Smooth muscle cell (in vitro differentiated cells): ENCODE results near the gene BMAL1. TPM values are rescaled to one million over a fixed set of nuclear protein-coding genes. Genes with fewer than 3 reads are reported as not detected.

ENCODE experiments used
- DNase-seq: peaks from one replicate; lab custom pipeline; 2025; ENCODE audit not compliant: unreplicated experiment; lab: John Stamatoyannopoulos, UW
- H2AFZ ChIP-seq: fragments of 200-600 bp; sonication (generic); 2 replicates; pipeline ENCODE4 v1.6.0; 2016; ENCODE audit warnings: antibody characterized with exemption, low read depth, mild to moderate bottlenecking
- H3F3A ChIP-seq: fragments of 200-600 bp; sonication (generic); 2 replicates; pipeline ENCODE4 v1.6.0; 2017; ENCODE audit warnings: antibody characterized with exemption, low read depth
- H3K27ac ChIP-seq: fragments of 200-600 bp; sonication (generic); 2 replicates; pipeline ENCODE4 v1.5.1; 2016; ENCODE audit warnings: low read depth, mild to moderate bottlenecking
- H3K27me3 ChIP-seq: fragments of 200-600 bp; sonication (generic); 2 replicates; pipeline ENCODE4 v1.6.1; 2016; ENCODE audit warnings: low read depth, mild to moderate bottlenecking
- H3K36me3 ChIP-seq: fragments of 200-600 bp; sonication (generic); 2 replicates; pipeline ENCODE4 v1.5.1; 2016; ENCODE audit warnings: low read depth
- H3K4me1 ChIP-seq: fragments of 200-600 bp; sonication (generic); 2 replicates; pipeline ENCODE4 v1.5.1; 2016; ENCODE audit warnings: low read depth
- H3K4me2 ChIP-seq: fragments of 200-600 bp; sonication (generic); 2 replicates; pipeline ENCODE4 v1.6.0; 2016; ENCODE audit warnings: mild to moderate bottlenecking
- H3K4me3 ChIP-seq: fragments of 200-600 bp; sonication (generic); 2 replicates; pipeline ENCODE4 v1.5.1; 2016; ENCODE audit warnings: mild to moderate bottlenecking
- H3K79me2 ChIP-seq: fragments of 200-600 bp; sonication (generic); 2 replicates; pipeline ENCODE4 v1.6.0; 2016; ENCODE audit warnings: low read depth, mild to moderate bottlenecking
- H3K9ac ChIP-seq: fragments of 200-600 bp; sonication (generic); 2 replicates; pipeline ENCODE4 v1.6.0; 2016; ENCODE audit warnings: low read depth
- H3K9me3 ChIP-seq: fragments of 200-600 bp; sonication (generic); replicated peaks from 2 replicates; pipeline ENCODE4 v1.5.1; 2016; ENCODE audit warnings: low read depth
- H4K20me1 ChIP-seq: fragments of 200-600 bp; sonication (generic); 2 replicates; pipeline ENCODE4 v1.6.0; 2016; ENCODE audit warnings: low read depth
- WGBS: methylation state at CpG from one replicate; pipeline ENCODE4 v1.1.7; 2016; ENCODE audit warnings: low lambda C conversion rate; 5-methylcytosine and 5-hydroxymethylcytosine counted together
- polyA plus RNA-seq: library from polyadenylated mRNA; unstranded; fragments of >200 nt; fragmentation: Nextera tagmentation; extraction: Ambion mirVana; gene quantifications from 2 replicates; pipeline ENCODE4 v1.2.1, GENCODE V29; 2016
- total RNA-seq: library from RNA; depleted of rRNA; stranded (reverse); fragments of >200 nt; gene quantifications from 2 replicates; pipeline ENCODE4 v1.2.3, GENCODE V29; 2014
- TF ChIP-seq, protein P1 (sequence below): fragments of 200-600 bp; sonication (generic); IDR thresholded peaks from 2 replicates; pipeline ENCODE4 v1.5.1; 2017; ENCODE audit warnings: borderline replicate concordance, mild to moderate bottlenecking, antibody characterized with exemption; ENCODE audit not compliant: insufficient read depth, poor library complexity, severe bottlenecking

The BMAL1 gene
- total and polyA plus RNA-seq, 2 experiments from 2014 or later, result 9.9 to 24.5 TPM

DNA sequence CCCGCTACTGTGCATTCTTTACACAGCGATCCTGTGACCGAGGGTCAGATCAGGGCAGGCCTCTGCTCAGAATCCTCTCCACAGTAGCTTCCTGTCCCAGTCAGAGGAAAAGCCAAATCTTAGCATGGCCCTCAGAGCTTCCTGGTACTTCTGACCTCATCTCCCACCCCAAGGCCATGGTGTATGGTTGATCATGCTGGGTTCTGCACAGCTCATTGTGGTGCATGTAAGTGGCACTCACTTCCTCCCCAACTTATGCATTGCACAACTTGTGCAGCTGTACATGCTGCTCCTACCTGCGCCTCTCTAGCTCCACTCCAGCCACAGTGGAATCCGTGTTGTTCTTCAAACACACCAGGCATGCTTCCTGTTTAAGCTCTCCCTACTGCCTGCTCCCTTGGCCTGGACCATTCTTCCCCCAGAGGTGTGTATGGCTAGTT, 20.3 kb downstream of the BMAL1 start:
- 73% methylated on average over 5 of the region's 5 CpGs for WGBS
- H3K4me1 ChIP-seq, result no peaks in the 10 kb centered on the region
- no peak overlapping the region for H3K9ac ChIP-seq
- TF ChIP-seq, protein P1, sequence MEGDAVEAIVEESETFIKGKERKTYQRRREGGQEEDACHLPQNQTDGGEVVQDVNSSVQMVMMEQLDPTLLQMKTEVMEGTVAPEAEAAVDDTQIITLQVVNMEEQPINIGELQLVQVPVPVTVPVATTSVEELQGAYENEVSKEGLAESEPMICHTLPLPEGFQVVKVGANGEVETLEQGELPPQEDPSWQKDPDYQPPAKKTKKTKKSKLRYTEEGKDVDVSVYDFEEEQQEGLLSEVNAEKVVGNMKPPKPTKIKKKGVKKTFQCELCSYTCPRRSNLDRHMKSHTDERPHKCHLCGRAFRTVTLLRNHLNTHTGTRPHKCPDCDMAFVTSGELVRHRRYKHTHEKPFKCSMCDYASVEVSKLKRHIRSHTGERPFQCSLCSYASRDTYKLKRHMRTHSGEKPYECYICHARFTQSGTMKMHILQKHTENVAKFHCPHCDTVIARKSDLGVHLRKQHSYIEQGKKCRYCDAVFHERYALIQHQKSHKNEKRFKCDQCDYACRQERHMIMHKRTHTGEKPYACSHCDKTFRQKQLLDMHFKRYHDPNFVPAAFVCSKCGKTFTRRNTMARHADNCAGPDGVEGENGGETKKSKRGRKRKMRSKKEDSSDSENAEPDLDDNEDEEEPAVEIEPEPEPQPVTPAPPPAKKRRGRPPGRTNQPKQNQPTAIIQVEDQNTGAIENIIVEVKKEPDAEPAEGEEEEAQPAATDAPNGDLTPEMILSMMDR, result no peak
- no peaks in the 10 kb centered on the region for H3F3A ChIP-seq
- H3K36me3 ChIP-seq, result no peaks in the 10 kb centered on the region
- H3K4me3 ChIP-seq, result no peak overlapping the region
- H3K4me2 ChIP-seq, result no peak overlapping the region
- H4K20me1 ChIP-seq, result peaks cover 100% of the 10 kb centered on the region
- H2AFZ ChIP-seq, result no peak overlapping the region
- H3K9me3 ChIP-seq, result no peaks in the 10 kb centered on the region
- H3K79me2 ChIP-seq, result peaks cover 70% of the 10 kb centered on the region
- no peaks in the 10 kb centered on the region for H3K27me3 ChIP-seq
- H3K27ac ChIP-seq, result no peak overlapping the region
- DNase-seq, result no peak

DNA sequence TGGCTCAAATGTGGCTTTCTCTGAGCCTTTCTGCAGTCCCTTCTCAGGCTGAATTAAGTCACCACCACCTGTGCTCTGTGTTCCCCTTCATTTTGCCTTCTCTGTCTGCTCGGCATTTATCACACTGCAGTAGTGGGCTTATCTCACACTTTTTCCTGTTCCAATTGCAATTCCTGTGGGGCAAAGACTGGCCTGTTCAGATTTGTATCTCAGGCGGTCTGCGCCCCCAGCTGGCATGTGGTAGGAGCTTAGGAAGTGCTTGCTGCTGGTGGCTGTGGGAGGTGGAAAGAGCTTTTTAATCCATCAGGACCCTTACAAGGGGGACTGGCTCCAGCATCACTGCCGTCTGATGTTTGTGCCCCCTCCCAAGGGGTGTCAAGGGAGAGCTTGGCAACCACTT, 21.2 kb downstream of the BMAL1 start:
- H3K9me3 ChIP-seq, result no peaks in the 10 kb centered on the region
- 47% methylated on average over 4 of the region's 4 CpGs for WGBS
- peaks cover 67% of the 10 kb centered on the region for H3K79me2 ChIP-seq
- H3K4me2 ChIP-seq, result no peak overlapping the region
- no peaks in the 10 kb centered on the region for H3K4me1 ChIP-seq
- no peak overlapping the region for H2AFZ ChIP-seq
- no peak overlapping the region for H3K9ac ChIP-seq
- no peak overlapping the region for H3K4me3 ChIP-seq
- H4K20me1 ChIP-seq, result peaks cover 100% of the 10 kb centered on the region
- H3F3A ChIP-seq, result no peaks in the 10 kb centered on the region
- no peaks in the 10 kb centered on the region for H3K36me3 ChIP-seq
- H3K27me3 ChIP-seq, result no peaks in the 10 kb centered on the region
- TF ChIP-seq, protein P1, result no peak
- no peak overlapping the region for H3K27ac ChIP-seq
- no peak for DNase-seq

DNA sequence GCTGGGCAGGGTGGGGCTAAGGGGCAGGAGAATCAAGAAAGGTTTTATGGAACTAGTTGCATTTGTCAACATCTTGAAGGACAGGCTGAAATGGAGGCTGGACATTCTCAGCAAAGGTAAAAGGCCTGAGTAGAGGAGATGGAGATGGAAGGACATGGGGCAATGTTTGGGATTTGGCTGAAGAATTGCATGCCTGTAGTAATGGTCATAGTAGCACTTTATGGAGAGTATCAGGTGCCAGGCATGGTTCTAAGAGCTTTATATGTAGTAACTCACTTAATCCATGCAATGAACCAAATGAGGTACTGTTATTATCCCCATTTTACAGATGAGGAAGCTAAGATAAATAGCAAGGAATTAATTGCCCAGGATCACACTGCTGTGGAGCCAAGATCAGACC, 23.9 kb downstream of the BMAL1 start:
- Histone ChIP-seq H3K4me2 (no peak overlapping the region), H3K27me3 (no peaks in the 10 kb centered on the region), H3K27ac (no peak overlapping the region), H3K4me1 (no peaks in the 10 kb centered on the region), H2AFZ (no peak overlapping the region), H3F3A (no peaks in the 10 kb centered on the region), H3K36me3 (no peaks in the 10 kb centered on the region), H4K20me1 (peaks cover 99% of the 10 kb centered on the region), H3K79me2 (peaks cover 67% of the 10 kb centered on the region), H3K9me3 (no peaks in the 10 kb centered on the region), H3K4me3 (no peak overlapping the region), H3K9ac (no peak overlapping the region)
- TF ChIP-seq, protein P1, result no peak
- no peak for DNase-seq

DNA sequence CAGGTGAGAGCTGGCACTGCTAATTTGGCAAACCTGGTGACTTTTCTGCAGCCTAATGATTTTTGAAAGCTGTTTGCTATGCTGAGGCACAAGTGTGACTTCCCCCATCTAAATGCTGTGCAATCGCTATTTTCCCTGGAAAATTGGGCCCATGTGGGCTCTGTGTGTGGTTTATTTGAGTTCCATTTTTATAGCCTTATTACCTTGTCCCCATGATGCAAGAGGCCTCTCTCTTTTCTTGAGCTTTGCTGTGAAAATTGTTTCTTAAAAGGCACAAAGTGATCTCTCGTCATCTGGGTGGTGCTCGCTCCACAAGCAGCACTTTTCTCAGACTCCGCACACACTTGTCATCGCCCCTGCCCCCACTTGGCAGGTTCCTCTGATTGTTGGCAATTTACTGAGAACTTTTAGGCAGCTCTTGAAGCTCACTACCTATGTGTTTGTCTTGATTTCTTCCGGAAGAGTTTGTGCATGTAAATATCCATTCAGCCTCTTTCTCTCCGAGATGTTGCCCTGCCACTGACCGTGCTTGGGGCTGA, 24.9 kb downstream of the BMAL1 start:
- 89% methylated on average over 8 of the region's 8 CpGs for WGBS
- Histone ChIP-seq H3K79me2 (peaks cover 65% of the 10 kb centered on the region), H3K27ac (no peak overlapping the region), H3K36me3 (no peaks in the 10 kb centered on the region), H2AFZ (no peak overlapping the region), H3K4me1 (no peaks in the 10 kb centered on the region), H3K9ac (no peak overlapping the region), H4K20me1 (peaks cover 98% of the 10 kb centered on the region), H3K4me3 (no peak overlapping the region), H3F3A (no peaks in the 10 kb centered on the region), H3K9me3 (no peaks in the 10 kb centered on the region), H3K4me2 (no peak overlapping the region), H3K27me3 (no peaks in the 10 kb centered on the region)
- TF ChIP-seq, protein P1, result no peak
- DNase-seq, result no peak
